HepG2 (cell line): ENCODE measurements around the gene CISD3. TPM values are rescaled to one million over a fixed set of nuclear protein-coding genes. Genes with fewer than 3 reads are reported as not detected.

Experiments
- AGO2 ChIP-seq: fragments of 200-400 bp; formaldehyde crosslinking; optimal IDR thresholded peaks from 2 replicates; pipeline ENCODE3; 2017; ENCODE audit warnings: mild to moderate bottlenecking, low read depth, low read length, moderate library complexity
- ARID2 ChIP-seq: sonication (generic); formaldehyde crosslinking; IDR thresholded peaks from 2 replicates; pipeline ENCODE4 v1.8.1; 2022; ENCODE audit warnings: mild to moderate bottlenecking, missing genetic modification reagents, borderline replicate concordance
- DRAP1 ChIP-seq: IDR thresholded peaks from 2 replicates; pipeline ENCODE4 v1.6.1; 2016; ENCODE audit warnings: missing genetic modification reagents, missing compliant biosample characterization
- FOXP1 ChIP-seq, 2 experiments: fragments of 450-650 bp in 1 of 2; IDR thresholded peaks; 2 replicates each; pipeline ENCODE4 v1.6.1; 2017 to 2018; ENCODE audit warnings: antibody characterized with exemption in 1 of 2
- HDAC6 ChIP-seq: fragments of 200-600 bp; sonication (generic); IDR thresholded peaks from 2 replicates; pipeline ENCODE4 v1.7.0; 2017; ENCODE audit warnings: mild to moderate bottlenecking, antibody characterized with exemption, low read length, low read depth
- KMT2A ChIP-seq: sonication (generic); formaldehyde crosslinking; IDR thresholded peaks from 2 replicates; pipeline ENCODE4 v1.4.0; 2020; ENCODE audit warnings: missing genetic modification reagents
- NCOR1 ChIP-seq: fragments of 200-600 bp; sonication (generic); IDR thresholded peaks from 2 replicates; pipeline ENCODE4 v1.7.0; 2017; ENCODE audit warnings: antibody characterized with exemption, low read length, borderline replicate concordance
- NFYC ChIP-seq: IDR thresholded peaks from 2 replicates; pipeline ENCODE4 v1.6.1; 2016; ENCODE audit warnings: missing genetic modification reagents, missing compliant biosample characterization
- PHF5A ChIP-seq: IDR thresholded peaks from one replicate; pipeline ENCODE4 v1.6.1; 2018; ENCODE audit warnings: low read depth, missing genetic modification reagents; ENCODE audit not compliant: unreplicated experiment
- RORA ChIP-seq: sonication (generic); formaldehyde crosslinking; IDR thresholded peaks from 2 replicates; pipeline ENCODE4 v1.5.0; 2020; ENCODE audit warnings: mild to moderate bottlenecking, missing genetic modification reagents, moderate library complexity
- ZBTB44 ChIP-seq: sonication (generic); formaldehyde crosslinking; IDR thresholded peaks from 2 replicates; pipeline ENCODE4 v1.4.0; 2020; ENCODE audit warnings: missing genetic modification reagents
- ZFP1 ChIP-seq: IDR thresholded peaks from 2 replicates; pipeline ENCODE4 v1.6.1; 2016
- ZNF281 ChIP-seq: sonication (generic); formaldehyde crosslinking; IDR thresholded peaks from 2 replicates; pipeline ENCODE4 v1.4.0; 2020; ENCODE audit warnings: missing genetic modification reagents, borderline replicate concordance
- ZNF318 ChIP-seq: sonication (generic); formaldehyde crosslinking; IDR thresholded peaks from 2 replicates; pipeline ENCODE4 v1.4.0; 2020; ENCODE audit warnings: mild to moderate bottlenecking, missing genetic modification reagents
- ZNF329 ChIP-seq: sonication (generic); formaldehyde crosslinking; IDR thresholded peaks from 2 replicates; pipeline ENCODE4 v1.9.0; 2021; ENCODE audit warnings: low read depth, mild to moderate bottlenecking, missing genetic modification reagents
- ZNF652 ChIP-seq: IDR thresholded peaks from 2 replicates; pipeline ENCODE4 v1.6.1; 2016; ENCODE audit warnings: low read depth, borderline replicate concordance
- polyA plus RNA-seq, 8 experiments: library from polyadenylated mRNA; depleted of rRNA in 3 of 8; stranded (reverse) in 7 of 8; unstranded in 1 of 8; fragments of >200 nt; fragmentation: Illumina TruSeq in 4 of 8; extraction: Trizol in 4 of 8; gene quantifications; 2 replicates each; pipeline versions ENCODE4 v1.2.1 to v1.2.3, GENCODE V29; 2011 to 2016; ENCODE audit warnings: low read depth in 4 of 8, missing spikeins in 1 of 8, mixed read lengths in 1 of 8; ENCODE audit not compliant: insufficient read depth in 1 of 8
- total RNA-seq, 5 experiments: library from RNA; depleted of rRNA; stranded (reverse); fragments of >200 nt; fragmentation: Illumina TruSeq; extraction: Trizol; gene quantifications; 2 replicates each; pipeline ENCODE4 v1.2.3, GENCODE V29; 2016; ENCODE audit warnings: low read depth in 1 of 5

CISD3 gene
- total and polyA plus RNA-seq, 2 of the 13 experiments (the other 11 are each of a cell fraction or from before 2014, with no cell fraction given) = 30.0 to 34.1 TPM

GRCh38 chr17:38752308-38753070, 22.3 kb downstream of the CISD3 start, which contains the start of gene PSMB3 (continued):
- TF ChIP-seq ZNF318 (no peak), ZNF281 (CRISPR knock-in tag) (peak; percentile 64; the same call in 1 of the 2 replicates), FOXP1 (IDR thresholded peaks at IDR 0.05) (no peak; the same call in 1 of the 2 replicates), FOXP1 (CRISPR knock-in tag; IDR thresholded peaks at IDR 0.05) (no peak), NFYC (peak; percentile 100), RORA (CRISPR knock-in tag) (no peak), AGO2 (no peak), ARID2 (peak; percentile 89; the same call in 1 of the 2 replicates), NCOR1 (peak; percentile 77; the same call in 1 of the 2 replicates), PHF5A (CRISPR knock-in tag) (peak; percentile 93), ZNF652 (CRISPR knock-in tag) (no peak), ZFP1 (CRISPR knock-in tag) (0 out of 2 replicates have a peak, but pooled peaks have one; percentile 16), ZBTB44 (CRISPR knock-in tag) (0 out of 2 replicates have a peak, but pooled peaks have one; percentile 5), ZNF329 (CRISPR knock-in tag) (no peak), HDAC6 (no peak), DRAP1 (CRISPR knock-in tag) (peak; percentile 81), KMT2A (CRISPR knock-in tag) (peak; percentile 88)
